HEK293 (cell line): ENCODE measurements around the gene PPP1R12C.

ENCODE experiments used
- CTCF ChIA-PET: fragments of 350-600 bp; formaldehyde crosslinking; extraction: SDS; loops from one replicate; lab custom pipeline; 2021; ENCODE audit warnings: antibody characterized with exemption; lab: Yijun Ruan, JAX
- POLR2A ChIA-PET: fragments of 300-600 bp; formaldehyde crosslinking; extraction: SDS; loops from one replicate; lab custom pipeline; 2020; ENCODE audit warnings: antibody characterized with exemption, inconsistent platforms; lab: Yijun Ruan, JAX
- H3K27ac ChIP-seq: fragments of 200-500 bp; sonication (Bioruptor generic); 2 replicates; pipeline ENCODE4 v1.5.1; 2014; ENCODE audit warnings: low read depth, low read length, control low read depth, inconsistent platforms; ENCODE audit errors: extremely low read depth
- H3K36me3 ChIP-seq, 2 experiments: fragments of 200-500 bp in 1 of 2; sonication (Bioruptor generic) in 1 of 2; 1 replicate in 1 of 2; 2 replicates in 1 of 2; pipeline ENCODE4 v1.5.1; 2014 to 2017; ENCODE audit warnings: inconsistent platforms in 2 of 2, low read length in 2 of 2; ENCODE audit not compliant: control insufficient read depth in 2 of 2, insufficient read depth in 1 of 2
- H3K4me1 ChIP-seq: fragments of 200-500 bp; sonication (Bioruptor generic); 2 replicates; pipeline ENCODE4 v1.5.1; 2014; ENCODE audit warnings: mild to moderate bottlenecking, low read length, inconsistent platforms; ENCODE audit not compliant: control insufficient read depth, insufficient read depth
- H3K4me3 ChIP-seq: 2 replicates; pipeline ENCODE4 v1.5.1; 2011; ENCODE audit warnings: low read depth, mild to moderate bottlenecking, control low read depth, low read length, moderate library complexity
- H3K9me3 ChIP-seq: fragments of 200-500 bp; sonication (Bioruptor generic); 2 replicates; pipeline ENCODE4 v1.5.1; 2014; ENCODE audit warnings: low read depth, low read length, inconsistent platforms; ENCODE audit not compliant: control insufficient read depth, insufficient read depth
- KLF16 ChIP-seq: fragments of 450-650 bp; formaldehyde crosslinking; IDR thresholded peaks from 2 replicates; pipeline ENCODE4 v1.5.1; 2017; ENCODE audit warnings: missing biosample characterization, missing genetic modification characterization
- SETDB1 ChIP-seq: IDR thresholded peaks from one replicate; pipeline ENCODE4 v1.6.1; 2017; ENCODE audit warnings: mild to moderate bottlenecking, low read length, moderate library complexity, mixed read lengths; ENCODE audit not compliant: insufficient read length
- ZBTB1 ChIP-seq: fragments of 450-650 bp; formaldehyde crosslinking; IDR thresholded peaks from 2 replicates; pipeline ENCODE4 v1.5.1; 2016; ENCODE audit warnings: missing biosample characterization, missing genetic modification characterization
- ZBTB48 ChIP-seq: fragments of 450-650 bp; formaldehyde crosslinking; IDR thresholded peaks from 2 replicates; pipeline ENCODE4 v1.5.1; 2016; ENCODE audit warnings: missing biosample characterization, missing genetic modification characterization
- ZNF175 ChIP-seq: fragments of 450-650 bp; formaldehyde crosslinking; IDR thresholded peaks from 2 replicates; pipeline ENCODE4 v1.5.1; 2016; ENCODE audit warnings: missing biosample characterization, missing genetic modification characterization
- ZNF391 ChIP-seq: fragments of 450-650 bp; formaldehyde crosslinking; IDR thresholded peaks from 2 replicates; pipeline ENCODE4 v1.5.1; 2016; ENCODE audit warnings: low read depth, missing biosample characterization, missing genetic modification characterization, borderline replicate concordance
- ZNF394 ChIP-seq: fragments of 450-650 bp; formaldehyde crosslinking; IDR thresholded peaks from 2 replicates; pipeline ENCODE4 v1.5.1; 2016; ENCODE audit warnings: missing biosample characterization, missing genetic modification characterization, mild to moderate bottlenecking, moderate library complexity, borderline replicate concordance
- ZNF664 ChIP-seq: fragments of 450-650 bp; formaldehyde crosslinking; IDR thresholded peaks from 2 replicates; pipeline ENCODE4 v1.5.1; 2016; ENCODE audit warnings: missing biosample characterization, missing genetic modification characterization
- TF ChIP-seq, protein P1 (sequence below): fragments of 450-650 bp; formaldehyde crosslinking; IDR thresholded peaks from 2 replicates; pipeline ENCODE4 v1.5.1; 2016; ENCODE audit warnings: missing biosample characterization, missing genetic modification characterization
- TF ChIP-seq, protein P2 (sequence below): sonication (generic); formaldehyde crosslinking; IDR thresholded peaks from 2 replicates; pipeline ENCODE4 v1.8.1; 2022; ENCODE audit warnings: mild to moderate bottlenecking, moderate library complexity, missing genetic modification reagents
- TF ChIP-seq, protein P3 (sequence below): fragments of 450-650 bp; formaldehyde crosslinking; IDR thresholded peaks from 2 replicates; pipeline ENCODE4 v1.5.1; 2017; ENCODE audit warnings: missing biosample characterization, missing genetic modification characterization
- TF ChIP-seq, protein P4 (sequence below): fragments of 450-650 bp; formaldehyde crosslinking; IDR thresholded peaks from 2 replicates; pipeline ENCODE4; 2016; ENCODE audit warnings: missing biosample characterization, missing genetic modification characterization

The PPP1R12C gene

DNA sequence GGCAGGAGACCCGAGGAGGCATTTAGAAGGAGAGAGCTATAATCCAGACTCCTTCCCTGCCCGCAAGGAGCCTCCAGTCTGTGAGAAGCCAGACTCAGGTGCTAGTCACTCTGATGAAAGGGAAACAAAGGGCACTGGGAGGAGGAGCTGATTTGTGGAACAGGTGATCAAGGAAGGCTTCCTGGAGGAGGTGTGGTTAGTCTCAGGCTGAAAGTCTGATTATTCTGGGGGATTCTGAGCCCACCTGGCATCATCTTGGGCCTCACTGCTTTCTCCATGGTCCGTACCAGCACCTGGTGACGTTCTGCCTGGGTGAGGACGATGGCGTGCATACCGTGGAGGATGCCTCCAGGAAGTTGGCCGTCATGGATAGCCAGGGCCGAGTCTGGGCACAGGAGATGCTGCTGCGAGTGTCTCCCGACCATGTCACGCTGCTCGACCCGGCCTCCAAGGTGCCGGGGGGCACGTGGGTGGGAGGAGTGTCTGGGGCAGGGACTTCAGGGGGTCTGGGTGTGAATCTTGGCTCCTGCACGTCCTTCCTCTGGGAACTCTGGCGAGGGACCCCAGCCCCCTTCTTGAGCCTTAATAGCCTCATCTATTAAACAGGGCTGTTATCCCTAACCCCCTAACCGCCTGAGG is 37.9 kb downstream of the PPP1R12C start:
- CTCF ChIA-PET: interaction anchor here (0.6 to 1.0 kb wide), 3 partner anchors 80 to 752 kb away, joined by 3 to 4 read pairs (median 3); no protein-coding TSS in a partner anchor
- no peaks in the 10 kb centered on the region for H3K9me3 ChIP-seq
- POLR2A ChIA-PET: interaction anchor here (0.5 to 1.5 kb wide), 4 partner anchors 38 to 305 kb away, joined by 3 to 5 read pairs (median 4); partner anchors contain the start of gene PPP1R12C

DNA sequence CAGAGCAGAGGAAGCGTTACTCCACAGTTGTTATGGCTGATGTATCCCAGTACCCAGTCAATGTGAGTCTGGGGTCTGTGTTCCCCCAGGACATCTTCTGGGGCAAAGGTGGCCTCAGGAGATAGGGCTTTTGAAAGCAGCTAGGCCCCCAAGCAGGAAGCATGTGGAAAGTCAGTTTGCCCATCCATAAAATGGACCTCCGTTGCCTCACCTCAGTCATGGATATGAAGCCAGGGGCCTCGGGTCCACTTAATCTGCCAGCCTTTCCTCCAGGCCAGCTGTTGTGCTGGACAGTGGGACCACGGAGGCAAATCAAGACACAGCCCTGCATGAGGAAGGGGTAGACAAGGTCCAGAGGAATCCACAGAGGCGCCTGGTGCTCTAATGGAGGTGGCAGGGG is 38.4 kb downstream of the PPP1R12C start:
- TF ChIP-seq ZNF394: no peak
- Histone ChIP-seq H3K4me3 (no peak overlapping the region), H3K36me3 (no peaks in the 10 kb centered on the region), H3K9me3 (no peaks in the 10 kb centered on the region), H3K27ac (no peak overlapping the region), H3K4me1 (no peaks in the 10 kb centered on the region)
- ChIA-PET POLR2A (interaction anchor here (0.5 kb wide), 1 partner anchor 88 kb away, joined by 3 read pairs; no protein-coding TSS in a partner anchor), CTCF (interaction anchor here (0.6 to 0.7 kb wide), 2 partner anchors 358 to 752 kb away, joined by 3 to 4 read pairs; no protein-coding TSS in a partner anchor)

More for the DNA sequence above, 37.9 kb downstream of the PPP1R12C start:
- TF ChIP-seq, protein P1, sequence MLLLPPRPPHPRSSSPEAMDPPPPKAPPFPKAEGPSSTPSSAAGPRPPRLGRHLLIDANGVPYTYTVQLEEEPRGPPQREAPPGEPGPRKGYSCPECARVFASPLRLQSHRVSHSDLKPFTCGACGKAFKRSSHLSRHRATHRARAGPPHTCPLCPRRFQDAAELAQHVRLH (tag by site-specific recombination): peak; percentile 41; the same call in 1 of the 2 replicates
- TF ChIP-seq, protein P2, sequence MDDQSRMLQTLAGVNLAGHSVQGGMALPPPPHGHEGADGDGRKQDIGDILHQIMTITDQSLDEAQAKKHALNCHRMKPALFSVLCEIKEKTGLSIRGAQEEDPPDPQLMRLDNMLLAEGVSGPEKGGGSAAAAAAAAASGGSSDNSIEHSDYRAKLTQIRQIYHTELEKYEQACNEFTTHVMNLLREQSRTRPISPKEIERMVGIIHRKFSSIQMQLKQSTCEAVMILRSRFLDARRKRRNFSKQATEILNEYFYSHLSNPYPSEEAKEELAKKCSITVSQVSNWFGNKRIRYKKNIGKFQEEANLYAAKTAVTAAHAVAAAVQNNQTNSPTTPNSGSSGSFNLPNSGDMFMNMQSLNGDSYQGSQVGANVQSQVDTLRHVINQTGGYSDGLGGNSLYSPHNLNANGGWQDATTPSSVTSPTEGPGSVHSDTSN: no peak
- peak; percentile 88; the same call in 1 of the 2 replicates for TF ChIP-seq ZNF391 (tag by site-specific recombination)
- Histone ChIP-seq H3K36me3 (no peaks in the 10 kb centered on the region), H3K4me1 (no peaks in the 10 kb centered on the region), H3K4me3 (no peak overlapping the region), H3K27ac (no peak overlapping the region)

DNA sequence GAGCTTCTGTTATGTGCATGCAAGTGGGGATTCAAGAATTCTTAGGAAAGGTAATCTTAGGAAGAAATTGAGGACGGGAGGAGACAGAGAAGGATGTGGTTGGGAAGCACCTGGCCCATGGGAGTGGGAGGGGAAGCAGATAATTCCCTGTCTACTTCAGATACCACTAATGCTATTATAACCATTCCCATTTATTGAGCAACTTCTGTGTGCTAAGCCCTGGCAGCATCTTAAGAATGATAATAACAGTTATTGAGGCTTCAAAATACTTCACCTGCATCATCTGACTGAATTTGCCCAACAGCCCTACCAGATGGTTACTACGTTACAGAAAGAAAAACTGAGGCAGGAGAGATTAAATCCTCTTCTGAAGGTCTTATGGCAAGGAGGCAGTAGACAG is 40.3 kb downstream of the PPP1R12C start:
- CTCF ChIA-PET: interaction anchor here (0.6 to 1.4 kb wide), 3 partner anchors 11 to 12 kb away, joined by 3 to 7 read pairs (median 3); no protein-coding TSS in a partner anchor
- Histone ChIP-seq H3K27ac (no peak overlapping the region), H3K4me3 (no peak overlapping the region), H3K9me3 (no peaks in the 10 kb centered on the region), H3K4me1 (no peaks in the 10 kb centered on the region), H3K36me3 (no peaks in the 10 kb centered on the region)
- TF ChIP-seq ZBTB48 (tag by site-specific recombination) (no peak), ZNF664 (tag by site-specific recombination) (peak; percentile 65; the same call in 1 of the 2 replicates)
- POLR2A ChIA-PET: interaction anchor here (0.6 kb wide), 1 partner anchor 41 kb away, joined by 6 read pairs; no protein-coding TSS in a partner anchor

DNA sequence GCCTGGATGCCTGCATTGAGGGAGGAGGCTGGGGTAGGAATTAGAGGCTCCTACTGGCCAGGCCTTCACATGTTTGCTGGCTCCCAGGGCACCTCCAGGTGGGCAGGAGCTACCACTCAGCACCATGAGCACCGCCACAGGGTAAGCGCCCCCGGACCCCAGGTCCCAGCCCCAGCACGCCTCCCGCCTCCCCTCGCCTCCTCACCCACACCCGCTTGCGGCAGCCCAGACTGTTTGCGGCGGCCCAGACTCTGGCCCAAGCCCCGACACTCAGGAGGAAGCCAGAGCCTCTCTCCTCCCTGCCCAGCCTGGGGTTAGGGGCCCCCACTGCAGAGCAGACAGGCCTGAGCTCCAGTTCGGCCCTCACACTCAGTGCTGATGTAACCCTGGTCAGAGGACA is 41.1 kb downstream of the PPP1R12C start:
- CTCF ChIA-PET: interaction anchor here (0.6 to 1.4 kb wide), 2 partner anchors 11 to 12 kb away, joined by 3 to 7 read pairs; no protein-coding TSS in a partner anchor
- no peaks in the 10 kb centered on the region for H3K4me1 ChIP-seq
- no peaks in the 10 kb centered on the region for H3K36me3 ChIP-seq
- H3K4me3 ChIP-seq: no peak overlapping the region
- POLR2A ChIA-PET: interaction anchor here (0.6 kb wide), 1 partner anchor 22 kb away, joined by 3 read pairs; no protein-coding TSS in a partner anchor
- H3K27ac ChIP-seq: no peak overlapping the region
- TF ChIP-seq SETDB1 (no peak), ZBTB1 (tag by site-specific recombination) (no peak), KLF16 (tag by site-specific recombination) (no peak), ZNF175 (tag by site-specific recombination) (no peak)
- TF ChIP-seq, protein P3, sequence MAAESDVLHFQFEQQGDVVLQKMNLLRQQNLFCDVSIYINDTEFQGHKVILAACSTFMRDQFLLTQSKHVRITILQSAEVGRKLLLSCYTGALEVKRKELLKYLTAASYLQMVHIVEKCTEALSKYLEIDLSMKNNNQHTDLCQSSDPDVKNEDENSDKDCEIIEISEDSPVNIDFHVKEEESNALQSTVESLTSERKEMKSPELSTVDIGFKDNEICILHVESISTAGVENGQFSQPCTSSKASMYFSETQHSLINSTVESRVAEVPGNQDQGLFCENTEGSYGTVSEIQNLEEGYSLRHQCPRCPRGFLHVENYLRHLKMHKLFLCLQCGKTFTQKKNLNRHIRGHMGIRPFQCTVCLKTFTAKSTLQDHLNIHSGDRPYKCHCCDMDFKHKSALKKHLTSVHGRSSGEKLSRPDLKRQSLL (tag by site-specific recombination): no peak
- TF ChIP-seq, protein P4, sequence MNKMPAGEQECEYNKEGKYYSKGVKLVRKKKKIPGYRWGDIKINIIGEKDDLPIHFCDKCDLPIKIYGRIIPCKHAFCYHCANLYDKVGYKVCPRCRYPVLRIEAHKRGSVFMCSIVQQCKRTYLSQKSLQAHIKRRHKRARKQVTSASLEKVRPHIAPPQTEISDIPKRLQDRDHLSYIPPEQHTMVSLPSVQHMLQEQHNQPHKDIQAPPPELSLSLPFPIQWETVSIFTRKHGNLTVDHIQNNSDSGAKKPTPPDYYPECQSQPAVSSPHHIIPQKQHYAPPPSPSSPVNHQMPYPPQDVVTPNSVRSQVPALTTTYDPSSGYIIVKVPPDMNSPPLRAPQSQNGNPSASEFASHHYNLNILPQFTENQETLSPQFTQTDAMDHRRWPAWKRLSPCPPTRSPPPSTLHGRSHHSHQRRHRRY (tag by site-specific recombination): no peak
- H3K9me3 ChIP-seq: no peaks in the 10 kb centered on the region
